Measurements from ENCODE around the gene CMTM3. TPM values are rescaled to one million over a fixed set of nuclear protein-coding genes. Genes with fewer than 3 reads are reported as not detected.
"Not testable (repeated sequence)": the region's sequence is repeated elsewhere in the genome, so short reads cannot be mapped to it uniquely, and the experiment has no call there.

The CMTM3 gene
- total and polyA plus RNA-seq, 3 donors from 2014 or later: 137 to 182 (median 149) TPM

DNA sequence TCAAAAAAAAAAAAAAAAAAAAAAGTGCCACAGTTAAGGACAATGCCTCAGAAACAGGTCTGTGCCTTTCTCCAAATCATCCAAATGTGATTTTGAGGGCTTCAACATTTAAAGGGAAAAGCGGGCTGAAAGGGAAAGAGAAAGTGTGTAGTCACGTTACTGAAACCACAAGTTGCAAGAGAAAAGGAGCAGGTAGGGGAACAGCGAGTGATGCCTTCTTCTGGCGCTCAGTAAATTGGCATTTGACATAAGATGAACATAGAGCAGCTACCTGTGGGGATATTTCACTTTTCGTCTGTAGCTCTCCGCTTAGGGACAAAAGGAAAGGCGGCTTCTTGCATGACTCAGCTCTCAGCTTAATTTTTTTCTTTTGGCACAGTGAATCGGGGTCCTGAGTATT, 14.2 kb upstream of the CMTM3 start:
- DNase-seq: no peak

GRCh38 chr16:66591018-66591417, 13.5 kb upstream of the CMTM3 start:
- Histone ChIP-seq H3K36me3 (ENCODE audit: low read depth, missing control alignments) (no peaks in the 10 kb centered on the region), H3K9me3 (no peaks in the 10 kb centered on the region), H3K4me1 (no peaks in the 10 kb centered on the region), H3K4me3 (no peak overlapping the region), H3K27ac (no peak overlapping the region), H3K27me3 (no peaks in the 10 kb centered on the region)
- TF ChIP-seq, protein P1, sequence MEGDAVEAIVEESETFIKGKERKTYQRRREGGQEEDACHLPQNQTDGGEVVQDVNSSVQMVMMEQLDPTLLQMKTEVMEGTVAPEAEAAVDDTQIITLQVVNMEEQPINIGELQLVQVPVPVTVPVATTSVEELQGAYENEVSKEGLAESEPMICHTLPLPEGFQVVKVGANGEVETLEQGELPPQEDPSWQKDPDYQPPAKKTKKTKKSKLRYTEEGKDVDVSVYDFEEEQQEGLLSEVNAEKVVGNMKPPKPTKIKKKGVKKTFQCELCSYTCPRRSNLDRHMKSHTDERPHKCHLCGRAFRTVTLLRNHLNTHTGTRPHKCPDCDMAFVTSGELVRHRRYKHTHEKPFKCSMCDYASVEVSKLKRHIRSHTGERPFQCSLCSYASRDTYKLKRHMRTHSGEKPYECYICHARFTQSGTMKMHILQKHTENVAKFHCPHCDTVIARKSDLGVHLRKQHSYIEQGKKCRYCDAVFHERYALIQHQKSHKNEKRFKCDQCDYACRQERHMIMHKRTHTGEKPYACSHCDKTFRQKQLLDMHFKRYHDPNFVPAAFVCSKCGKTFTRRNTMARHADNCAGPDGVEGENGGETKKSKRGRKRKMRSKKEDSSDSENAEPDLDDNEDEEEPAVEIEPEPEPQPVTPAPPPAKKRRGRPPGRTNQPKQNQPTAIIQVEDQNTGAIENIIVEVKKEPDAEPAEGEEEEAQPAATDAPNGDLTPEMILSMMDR (IDR thresholded peaks at IDR 0.05): no peak
- TF ChIP-seq POLR2A (IDR thresholded peaks at IDR 0.05): no peak
- intact Hi-C loops (cut with DNase I; ENCODE audit: low total_unique reads): no loop called here
- DNase-seq: no peak
- WGBS, 2 donors: 92 to 93% methylated on average over 4 of the region's 4 CpGs

More for the DNA sequence above, 14.2 kb upstream of the CMTM3 start:
- Histone ChIP-seq H3K4me1 (no peaks in the 10 kb centered on the region), H3K27ac (no peak overlapping the region), H3K36me3 (ENCODE audit: low read depth, missing control alignments) (no peaks in the 10 kb centered on the region), H3K4me3 (no peak overlapping the region), H3K27me3 (no peaks in the 10 kb centered on the region), H3K9me3 (no peaks in the 10 kb centered on the region)
- intact Hi-C loops (cut with DNase I; ENCODE audit: low total_unique reads): no loop called here
- 91 to 93% methylated on average over 8 of the region's 8 CpGs for WGBS, 2 donors
- no peak for TF ChIP-seq POLR2A (IDR thresholded peaks at IDR 0.05)
- TF ChIP-seq, protein P1 (IDR thresholded peaks at IDR 0.05): no peak

GRCh38 chr16:66592241-66592640, 12.3 kb upstream of the CMTM3 start:
- TF ChIP-seq POLR2A (IDR thresholded peaks at IDR 0.05): no peak
- TF ChIP-seq, protein P1 (IDR thresholded peaks at IDR 0.05): no peak
- Histone ChIP-seq H3K27ac (no peak overlapping the region), H3K36me3 (ENCODE audit: low read depth, missing control alignments) (no peaks in the 10 kb centered on the region), H3K4me3 (no peak overlapping the region), H3K9me3 (no peaks in the 10 kb centered on the region), H3K27me3 (no peaks in the 10 kb centered on the region), H3K4me1 (no peaks in the 10 kb centered on the region)
- DNase-seq: no peak
- 89 to 92% methylated on average over 3 of the region's 3 CpGs for WGBS, 2 donors
- intact Hi-C loops (cut with DNase I; ENCODE audit: low total_unique reads): no loop called here

GRCh38 chr16:66592814-66593213, 11.7 kb upstream of the CMTM3 start:
- Histone ChIP-seq H3K9me3 (no peaks in the 10 kb centered on the region), H3K4me3 (no peak overlapping the region), H3K27me3 (no peaks in the 10 kb centered on the region), H3K36me3 (ENCODE audit: low read depth, missing control alignments) (no peaks in the 10 kb centered on the region), H3K27ac (no peak overlapping the region), H3K4me1 (no peaks in the 10 kb centered on the region)
- DNase-seq: no peak
- TF ChIP-seq POLR2A (IDR thresholded peaks at IDR 0.05): no peak
- TF ChIP-seq, protein P1 (IDR thresholded peaks at IDR 0.05): no peak
- WGBS, 2 donors: 96 to 97% methylated on average over 3 of the region's 3 CpGs
- intact Hi-C loops (cut with DNase I; ENCODE audit: low total_unique reads): no loop called here

DNA sequence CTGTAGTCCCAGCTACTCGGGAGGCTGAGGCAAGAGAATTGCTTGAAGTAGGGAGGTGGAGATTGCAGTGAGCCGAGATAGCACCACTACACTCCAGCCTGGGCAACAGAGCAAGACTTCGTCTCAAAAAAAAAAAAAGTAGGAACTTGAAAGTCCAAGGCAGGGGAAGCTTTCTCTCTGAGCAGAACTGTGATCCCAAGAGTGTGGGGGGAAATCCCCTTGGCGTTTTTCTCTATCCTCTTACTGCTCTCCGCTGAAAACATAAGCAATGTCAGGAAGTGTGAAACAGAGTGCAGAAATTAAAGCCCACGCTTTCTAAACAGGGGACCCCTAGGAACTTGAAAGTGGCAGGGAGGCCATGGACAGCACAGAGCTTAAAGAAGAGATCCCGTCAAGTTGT, 9.8 kb upstream of the CMTM3 start:
- no peak overlapping the region for H3K4me3 ChIP-seq
- no peaks in the 10 kb centered on the region for H3K27me3 ChIP-seq
- no peaks in the 10 kb centered on the region for H3K9me3 ChIP-seq
- TF ChIP-seq POLR2A (IDR thresholded peaks at IDR 0.05): no peak
- TF ChIP-seq, protein P1 (IDR thresholded peaks at IDR 0.05): no peak
- no peak overlapping the region for H3K27ac ChIP-seq
- no peak for DNase-seq
- intact Hi-C loops (cut with DNase I; ENCODE audit: low total_unique reads): no loop called here
- no peaks in the 10 kb centered on the region for H3K36me3 ChIP-seq (ENCODE audit: low read depth, missing control alignments)
- WGBS, 2 donors: 80 to 83% methylated on average over 7 of the region's 7 CpGs
- no peaks in the 10 kb centered on the region for H3K4me1 ChIP-seq

- H3K4me3 ChIP-seq; DNase-seq; H3K36me3 ChIP-seq (ENCODE audit: low read depth, missing control alignments); H3K27me3 ChIP-seq; intact Hi-C loops (cut with DNase I; ENCODE audit: low total_unique reads); H3K27ac ChIP-seq; H3K4me1 ChIP-seq; H3K9me3 ChIP-seq: not testable (repeated sequence)
- 96 to 100% methylated on average over 4 of the region's 4 CpGs for WGBS, 2 donors
Observed at GRCh38 chr16:66596559-66596958, 7.9 kb upstream of the CMTM3 start.

All from testis (tissue), 3 donors.